Vagina (tissue), 2 donors: ENCODE results near the gene FAM161B. TPM values are rescaled to one million over a fixed set of nuclear protein-coding genes. Genes with fewer than 3 reads are reported as not detected.
"Not testable (repeated sequence)": the region's sequence is repeated elsewhere in the genome, so short reads cannot be mapped to it uniquely, and the experiment has no call there.

ENCODE experiments used
- DNase-seq, 2 donors: peaks; one replicate each; pipeline ENCODE4 v3.0.0-alpha.2; 2017; ENCODE audit errors: extremely low spot score in 2 of 2
- H3K27ac ChIP-seq: fragments of 200-600 bp; sonication (generic); one replicate; pipeline ENCODE4 v1.5.1; 2019
- H3K27me3 ChIP-seq: fragments of 200-600 bp; sonication (generic); one replicate; pipeline ENCODE4 v1.5.1; 2019
- H3K36me3 ChIP-seq, 2 donors: fragments of 200-600 bp; sonication (generic); one replicate each; pipeline ENCODE4 v1.5.1; 2017 to 2019
- H3K4me1 ChIP-seq: fragments of 200-600 bp; sonication (generic); one replicate; pipeline ENCODE4 v1.5.1; 2019
- H3K4me3 ChIP-seq, 2 donors: fragments of 200-600 bp; sonication (generic); 1 replicate in 1 of 2; 2 replicates in 1 of 2; pipeline ENCODE4 v1.5.1; 2016 to 2019
- H3K9me3 ChIP-seq: fragments of 200-600 bp; sonication (generic); one replicate; pipeline ENCODE4 v1.5.1; 2019
- POLR2A ChIP-seq, 2 donors: fragments of 450-650 bp; IDR thresholded peaks; one replicate each; pipeline ENCODE4 v1.6.1; 2017; ENCODE audit warnings: antibody characterized with exemption in 2 of 2, mild to moderate bottlenecking in 2 of 2, moderate library complexity in 2 of 2
- POLR2AphosphoS5 ChIP-seq, 2 donors: sonication (generic); formaldehyde crosslinking; IDR thresholded peaks; one replicate each; pipeline ENCODE4 v1.9.0; 2017; ENCODE audit warnings: antibody characterized with exemption in 2 of 2, mild to moderate bottlenecking in 2 of 2, low read depth in 1 of 2; ENCODE audit not compliant: insufficient read depth in 1 of 2
- intact Hi-C: fragments of 100-400 bp; cut with DNase I; formaldehyde crosslinking; loops from one replicate; pipeline ENCODE4 v1.15.1; 2023
- total RNA-seq: library from RNA; depleted of rRNA; stranded (reverse); fragments of >200 nt; gene quantifications from one replicate; pipeline ENCODE4 v1.2.3, GENCODE V29; 2016
- TF ChIP-seq, protein P1 (sequence below), 3 experiments: fragments of 450-650 bp in 2 of 3; fragments of 200-600 bp in 1 of 3; sonication (generic) in 1 of 3; IDR thresholded peaks; one replicate each; pipeline ENCODE4 v1.5.1; 2017 to 2019; ENCODE audit warnings: antibody characterized with exemption in 3 of 3, mild to moderate bottlenecking in 2 of 3, moderate library complexity in 2 of 3

Gene FAM161B
- total RNA-seq, 1 donor from 2014 or later: 5.2 TPM

GRCh38 chr14:73903028-73903427 lies 46.9 kb downstream of the FAM161B start:
- no peaks in the 10 kb centered on the region for H3K27me3 ChIP-seq

GRCh38 chr14:73896521-73896920 lies 53.4 kb downstream of the FAM161B start:
- Histone ChIP-seq H3K27ac (no peak overlapping the region), H3K36me3 (peaks cover 0 to 78% of the 10 kb centered on the region in 2 donors), H3K27me3 (peaks cover 3% of the 10 kb centered on the region), H3K9me3 (no peaks in the 10 kb centered on the region), H3K4me3 (no peak overlapping the region), H3K4me1 (peaks cover 5% of the 10 kb centered on the region)
- TF ChIP-seq POLR2AphosphoS5 (IDR thresholded peaks at IDR 0.05; ENCODE audit: insufficient read depth in 1 of 2, low read depth in 1 of 2): no peak
- TF ChIP-seq, protein P1, sequence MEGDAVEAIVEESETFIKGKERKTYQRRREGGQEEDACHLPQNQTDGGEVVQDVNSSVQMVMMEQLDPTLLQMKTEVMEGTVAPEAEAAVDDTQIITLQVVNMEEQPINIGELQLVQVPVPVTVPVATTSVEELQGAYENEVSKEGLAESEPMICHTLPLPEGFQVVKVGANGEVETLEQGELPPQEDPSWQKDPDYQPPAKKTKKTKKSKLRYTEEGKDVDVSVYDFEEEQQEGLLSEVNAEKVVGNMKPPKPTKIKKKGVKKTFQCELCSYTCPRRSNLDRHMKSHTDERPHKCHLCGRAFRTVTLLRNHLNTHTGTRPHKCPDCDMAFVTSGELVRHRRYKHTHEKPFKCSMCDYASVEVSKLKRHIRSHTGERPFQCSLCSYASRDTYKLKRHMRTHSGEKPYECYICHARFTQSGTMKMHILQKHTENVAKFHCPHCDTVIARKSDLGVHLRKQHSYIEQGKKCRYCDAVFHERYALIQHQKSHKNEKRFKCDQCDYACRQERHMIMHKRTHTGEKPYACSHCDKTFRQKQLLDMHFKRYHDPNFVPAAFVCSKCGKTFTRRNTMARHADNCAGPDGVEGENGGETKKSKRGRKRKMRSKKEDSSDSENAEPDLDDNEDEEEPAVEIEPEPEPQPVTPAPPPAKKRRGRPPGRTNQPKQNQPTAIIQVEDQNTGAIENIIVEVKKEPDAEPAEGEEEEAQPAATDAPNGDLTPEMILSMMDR (IDR thresholded peaks at IDR 0.05): no peak
- no peak for TF ChIP-seq POLR2A (IDR thresholded peaks at IDR 0.05)
- DNase-seq: no peak
- intact Hi-C loops: no loop called here

More at GRCh38 chr14:73903028-73903427, 46.9 kb downstream of the FAM161B start:
- DNase-seq: no peak
- H3K36me3 ChIP-seq: peaks cover 0 to 84% of the 10 kb centered on the region in 2 donors
- H3K9me3 ChIP-seq: no peaks in the 10 kb centered on the region
- TF ChIP-seq, protein P1 (IDR thresholded peaks at IDR 0.05): no peak
- no peak for TF ChIP-seq POLR2A (IDR thresholded peaks at IDR 0.05)
- TF ChIP-seq POLR2AphosphoS5 (IDR thresholded peaks at IDR 0.05; ENCODE audit: insufficient read depth in 1 of 2, low read depth in 1 of 2): no peak
- H3K4me1 ChIP-seq: no peaks in the 10 kb centered on the region
- intact Hi-C loops: no loop called here
- no peak overlapping the region for H3K27ac ChIP-seq
- no peak overlapping the region for H3K4me3 ChIP-seq

GRCh38 chr14:73895939-73896338 lies 54.0 kb downstream of the FAM161B start:
- TF ChIP-seq POLR2AphosphoS5 (IDR thresholded peaks at IDR 0.05; ENCODE audit: insufficient read depth in 1 of 2, low read depth in 1 of 2) (no peak), POLR2A (IDR thresholded peaks at IDR 0.05) (no peak)
- TF ChIP-seq, protein P1 (IDR thresholded peaks at IDR 0.05): no peak
- Histone ChIP-seq H3K27me3 (peaks cover 3% of the 10 kb centered on the region), H3K9me3 (no peaks in the 10 kb centered on the region), H3K4me3 (no peak overlapping the region), H3K4me1 (peaks cover 8% of the 10 kb centered on the region), H3K36me3 (peaks cover 0 to 72% of the 10 kb centered on the region in 2 donors), H3K27ac (no peak overlapping the region)
- intact Hi-C loops: no loop called here
- DNase-seq: no peak

GRCh38 chr14:73894180-73894687 lies 55.7 kb downstream of the FAM161B start:
- intact Hi-C loops, H3K27ac ChIP-seq, H3K4me3 ChIP-seq, DNase-seq, H3K27me3 ChIP-seq, H3K9me3 ChIP-seq: not testable (repeated sequence)
- peaks cover 0 to 55% of the 10 kb centered on the region in 2 donors for H3K36me3 ChIP-seq
- H3K4me1 ChIP-seq: peaks cover 11% of the 10 kb centered on the region

DNA sequence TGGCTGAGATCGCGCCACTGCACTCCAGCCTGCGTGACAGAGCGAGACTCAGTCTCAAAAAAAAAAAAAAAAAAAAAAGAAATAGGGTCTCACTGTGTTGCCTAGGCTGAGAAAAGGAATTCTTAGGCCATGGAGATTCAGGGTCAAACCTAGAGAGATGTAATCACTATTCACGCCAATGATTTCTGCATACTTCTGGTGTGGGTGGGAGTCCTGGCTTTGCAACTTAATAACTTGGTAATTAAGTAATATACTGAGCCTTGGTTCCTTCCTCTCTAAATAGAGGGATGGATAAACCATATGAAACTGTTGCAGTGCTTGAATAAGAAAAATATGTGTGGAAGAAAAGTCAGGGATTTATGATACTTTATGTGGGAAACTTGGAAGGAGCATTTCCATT lies 60.5 kb downstream of the FAM161B start:
- no peaks in the 10 kb centered on the region for H3K9me3 ChIP-seq
- TF ChIP-seq, protein P1 (IDR thresholded peaks at IDR 0.05): no peak
- TF ChIP-seq POLR2A (IDR thresholded peaks at IDR 0.05) (no peak), POLR2AphosphoS5 (IDR thresholded peaks at IDR 0.05; ENCODE audit: insufficient read depth in 1 of 2, low read depth in 1 of 2) (no peak)
- intact Hi-C loops: no loop called here
- DNase-seq: no peak
- H3K27ac ChIP-seq: no peak overlapping the region
- no peak overlapping the region for H3K4me3 ChIP-seq
- peaks cover 0 to 9% of the 10 kb centered on the region in 2 donors for H3K36me3 ChIP-seq
- H3K4me1 ChIP-seq: peaks cover 42% of the 10 kb centered on the region
- no peaks in the 10 kb centered on the region for H3K27me3 ChIP-seq
